B cell (primary cell): ENCODE data around the gene SRBD1. TPM values are rescaled to one million over a fixed set of nuclear protein-coding genes. Genes with fewer than 3 reads are reported as not detected.

ENCODE experiments used
- ATAC-seq: fragments of 200-7000 bp; cut with Tn5 transposase; one replicate; pipeline ENCODE4 v1.10.0; 2021; ENCODE audit warnings: low read depth, mild to moderate bottlenecking, moderate number of reproducible peaks, moderate library complexity
- CTCF ChIA-PET: fragments of 350-600 bp; sonication (Branson Sonifier 250); formaldehyde crosslinking; loops from one replicate; lab custom pipeline; 2021; ENCODE audit warnings: antibody characterized with exemption, inconsistent platforms; lab: Charles Lee
- POLR2A ChIA-PET: fragments of 350-600 bp; sonication (Branson Sonifier 250); formaldehyde crosslinking; loops from one replicate; lab custom pipeline; 2021; ENCODE audit warnings: antibody characterized with exemption; lab: Charles Lee
- DNase-seq: peaks from one replicate; pipeline ENCODE4 v3.0.0; 2013
- H2AFZ ChIP-seq: 2 replicates; pipeline ENCODE4 v1.6.1; 2012; ENCODE audit warnings: mild to moderate bottlenecking, low read depth, low read length; ENCODE audit not compliant: insufficient read depth, poor library complexity, severe bottlenecking
- H3K27ac ChIP-seq, 2 donors: 1 replicate in 1 of 2; 2 replicates in 1 of 2; pipeline ENCODE4 v1.5.1; 2012 to 2013; ENCODE audit warnings: low read length in 2 of 2, mild to moderate bottlenecking in 2 of 2, moderate library complexity in 1 of 2
- H3K27me3 ChIP-seq, 4 experiments: fragments of 200-600 bp in 1 of 4; sonication (generic) in 1 of 4; replicated peaks in 1 of 4; 1 replicate in 2 of 4; 2 replicates in 2 of 4; pipeline versions ENCODE4 v1.6.1 to v1.7.0; 2013 to 2016; ENCODE audit warnings: low read length in 3 of 4, mild to moderate bottlenecking in 2 of 4, mixed read lengths in 1 of 4, moderate library complexity in 1 of 4; ENCODE audit not compliant: insufficient read depth in 4 of 4, control insufficient read depth in 3 of 4; ENCODE audit errors: control extremely low read depth in 1 of 4
- H3K36me3 ChIP-seq, 2 experiments: replicated peaks in 1 of 2; 1 replicate in 1 of 2; 2 replicates in 1 of 2; pipeline versions ENCODE4 v1.6.1 to v1.7.1; 2013; ENCODE audit warnings: low read length in 1 of 2; ENCODE audit not compliant: insufficient read depth in 2 of 2, control insufficient read depth in 1 of 2; ENCODE audit errors: control extremely low read depth in 1 of 2, extremely low read depth in 1 of 2
- H3K4me1 ChIP-seq, 2 donors: fragments of 200-600 bp in 1 of 2; sonication (generic) in 1 of 2; 1 replicate in 1 of 2; 2 replicates in 1 of 2; pipeline versions ENCODE4 v1.5.1 to v1.6.1; 2013 to 2017; ENCODE audit warnings: low read length in 2 of 2; ENCODE audit not compliant: control insufficient read depth in 2 of 2, insufficient read depth in 2 of 2
- H3K4me2 ChIP-seq: replicated peaks from 2 replicates; pipeline ENCODE3; 2012; ENCODE audit warnings: mild to moderate bottlenecking, low read depth, low read length; ENCODE audit not compliant: poor library complexity, severe bottlenecking
- H3K4me3 ChIP-seq, 5 experiments: fragments of 200-600 bp in 1 of 5; sonication (generic) in 1 of 5; 1 replicate in 3 of 5; 2 replicates in 2 of 5; pipeline versions ENCODE4 v1.5.1 to v1.7.0; 2011 to 2016; ENCODE audit warnings: low read length in 4 of 5, mild to moderate bottlenecking in 4 of 5, low read depth in 2 of 5, control low read depth in 1 of 5, moderate library complexity in 1 of 5; ENCODE audit not compliant: insufficient read depth in 1 of 5; ENCODE audit errors: control extremely low read depth in 1 of 5, extremely low read depth in 1 of 5
- H3K79me2 ChIP-seq: fragments of 200-600 bp; sonication (generic); one replicate; pipeline ENCODE4 v1.6.0; 2016; ENCODE audit warnings: low read length; ENCODE audit not compliant: control insufficient read depth, insufficient read depth
- H3K9ac ChIP-seq: fragments of 200-600 bp; sonication (generic); 2 replicates; pipeline ENCODE4 v1.6.1; 2017; ENCODE audit warnings: mild to moderate bottlenecking, low read length, moderate library complexity
- H3K9me3 ChIP-seq, 3 donors: one replicate each; pipeline versions ENCODE4 v1.6.1 to v1.7.1; 2013; ENCODE audit warnings: low read length in 2 of 3; ENCODE audit not compliant: control insufficient read depth in 2 of 3, insufficient read depth in 1 of 3; ENCODE audit errors: control extremely low read depth in 1 of 3
- H4K20me1 ChIP-seq: 2 replicates; pipeline ENCODE4 v1.6.0; 2012; ENCODE audit warnings: mild to moderate bottlenecking, low read length; ENCODE audit not compliant: insufficient read depth, control insufficient read depth, poor library complexity, severe bottlenecking
- H3K27ac Mint-ChIP-seq: one replicate; pipeline ENCODE4 v1.8.0; 2021; ENCODE audit warnings: mixed read lengths
- H3K27me3 Mint-ChIP-seq: one replicate; pipeline ENCODE4 v1.8.0; 2021; ENCODE audit warnings: mixed read lengths
- H3K4me1 Mint-ChIP-seq: one replicate; pipeline ENCODE4 v1.8.0; 2021; ENCODE audit warnings: mixed read lengths
- H3K4me3 Mint-ChIP-seq: one replicate; pipeline ENCODE4 v1.8.0; 2021; ENCODE audit warnings: mixed read lengths
- H3K9me3 Mint-ChIP-seq: one replicate; pipeline ENCODE4 v1.8.0; 2022; ENCODE audit warnings: mixed read lengths; ENCODE audit not compliant: insufficient read depth
- EZH2 ChIP-seq: IDR thresholded peaks from 2 replicates; pipeline ENCODE4 v1.6.1; 2012; ENCODE audit warnings: borderline replicate concordance, low read depth, mild to moderate bottlenecking, moderate library complexity, low read length; ENCODE audit not compliant: insufficient read depth, poor library complexity, severe bottlenecking
- WGBS: methylation state at CpG from one replicate; pipeline ENCODE4 v1.1.5; 2013; ENCODE audit warnings: missing lambda C conversion rate; ENCODE audit not compliant: insufficient coverage; 5-methylcytosine and 5-hydroxymethylcytosine counted together
- intact Hi-C: fragments of 100-400 bp; cut with micrococcal nuclease; formaldehyde crosslinking; loops from one replicate; pipeline ENCODE4 v1.10.0; 2022
- polyA plus RNA-seq: library from polyadenylated mRNA; depleted of rRNA; stranded (reverse); fragments of >200 nt; gene quantifications from 2 replicates; pipeline ENCODE4 v1.2.3, GENCODE V29; 2012
- total RNA-seq, 2 donors: library from RNA; stranded (reverse); fragments of 120-200 nt in 1 of 2; gene quantifications; 1 replicate in 1 of 2; 2 replicates in 1 of 2; pipeline versions ENCODE4 v1.2.3 to v1.2.4, GENCODE V29; 2013 to 2022
- TF ChIP-seq, protein P1 (sequence below): fragments of 200-600 bp; IDR thresholded peaks from one replicate; pipeline ENCODE4 v1.8.0; 2022; ENCODE audit warnings: antibody characterized with exemption, mild to moderate bottlenecking

The SRBD1 gene
- total and polyA plus RNA-seq, 2 donors (not counting 1 experiment from before 2014, with no cell fraction given) = 6.2 to 27.1 TPM

DNA sequence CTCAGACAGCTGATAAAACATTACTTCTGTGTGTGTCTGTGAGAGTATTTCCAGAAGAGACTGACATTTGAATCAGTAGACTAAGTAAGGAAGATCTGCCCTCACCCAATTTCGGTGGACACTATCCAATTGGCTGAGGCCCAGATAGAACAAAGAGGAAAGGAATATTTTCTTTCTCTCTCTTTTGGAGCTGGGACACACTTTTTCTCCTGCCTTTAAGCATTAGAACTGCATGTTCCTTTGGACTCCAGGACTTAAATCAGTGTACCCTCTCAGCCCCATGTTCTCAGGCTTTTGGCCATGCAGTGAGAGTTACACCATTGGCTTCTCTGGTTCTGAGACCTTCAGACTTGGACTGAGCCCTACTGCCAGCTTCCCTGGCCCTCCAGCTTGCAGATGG, 3.3 kb upstream of the SRBD1 start:
- POLR2A ChIA-PET = no interaction called here
- Mint-ChIP-seq H3K9me3 (no peaks in the 10 kb centered on the region), H3K27me3 (no peaks in the 10 kb centered on the region), H3K27ac (no peak overlapping the region), H3K4me3 (no peak overlapping the region), H3K4me1 (peaks cover 24% of the 10 kb centered on the region)
- H3K27me3 ChIP-seq = no peaks in the 10 kb centered on the region
- WGBS = no CpG with 5 or more reads among the region's 1 CpG
- H3K4me1 ChIP-seq = peaks cover 13 to 16% of the 10 kb centered on the region in 2 donors
- DNase-seq (no peak), ATAC-seq (no peak)
- H3K9ac ChIP-seq = no peak overlapping the region
- no peaks in the 10 kb centered on the region for H4K20me1 ChIP-seq
- CTCF ChIA-PET = interaction anchor here (1.0 kb wide), 1 partner anchor 164 kb away, joined by 3 read pairs; no protein-coding TSS in a partner anchor
- H3K4me3 ChIP-seq = no peak overlapping the region
- no peak overlapping the region for H3K27ac ChIP-seq
- H3K4me2 ChIP-seq = no peak overlapping the region
- H3K9me3 ChIP-seq = no peaks in the 10 kb centered on the region
- TF ChIP-seq, protein P1, sequence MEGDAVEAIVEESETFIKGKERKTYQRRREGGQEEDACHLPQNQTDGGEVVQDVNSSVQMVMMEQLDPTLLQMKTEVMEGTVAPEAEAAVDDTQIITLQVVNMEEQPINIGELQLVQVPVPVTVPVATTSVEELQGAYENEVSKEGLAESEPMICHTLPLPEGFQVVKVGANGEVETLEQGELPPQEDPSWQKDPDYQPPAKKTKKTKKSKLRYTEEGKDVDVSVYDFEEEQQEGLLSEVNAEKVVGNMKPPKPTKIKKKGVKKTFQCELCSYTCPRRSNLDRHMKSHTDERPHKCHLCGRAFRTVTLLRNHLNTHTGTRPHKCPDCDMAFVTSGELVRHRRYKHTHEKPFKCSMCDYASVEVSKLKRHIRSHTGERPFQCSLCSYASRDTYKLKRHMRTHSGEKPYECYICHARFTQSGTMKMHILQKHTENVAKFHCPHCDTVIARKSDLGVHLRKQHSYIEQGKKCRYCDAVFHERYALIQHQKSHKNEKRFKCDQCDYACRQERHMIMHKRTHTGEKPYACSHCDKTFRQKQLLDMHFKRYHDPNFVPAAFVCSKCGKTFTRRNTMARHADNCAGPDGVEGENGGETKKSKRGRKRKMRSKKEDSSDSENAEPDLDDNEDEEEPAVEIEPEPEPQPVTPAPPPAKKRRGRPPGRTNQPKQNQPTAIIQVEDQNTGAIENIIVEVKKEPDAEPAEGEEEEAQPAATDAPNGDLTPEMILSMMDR = no peak
- TF ChIP-seq EZH2 = no peak
- no peaks in the 10 kb centered on the region for H3K36me3 ChIP-seq
- intact Hi-C loops = no loop called here
- no peak overlapping the region for H2AFZ ChIP-seq
- H3K79me2 ChIP-seq = peaks cover 10% of the 10 kb centered on the region

DNA sequence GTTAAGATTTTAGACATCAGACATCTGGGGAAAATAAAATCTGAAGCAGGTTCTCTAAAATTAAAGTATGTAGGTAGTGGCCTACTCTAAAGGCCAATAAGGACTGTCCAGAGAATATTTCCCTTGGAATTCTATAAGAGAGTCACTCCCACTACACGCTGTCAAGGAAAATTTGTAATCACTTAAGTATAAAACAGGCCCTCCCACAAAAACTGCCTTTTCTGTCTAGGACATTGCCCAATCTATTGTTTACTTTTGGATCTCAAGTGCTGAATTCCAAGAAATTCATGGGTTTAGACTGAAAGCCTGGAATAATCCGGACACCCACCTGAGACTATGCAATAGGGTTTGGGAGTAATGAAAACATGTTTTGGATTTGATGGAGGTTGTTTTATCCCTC, 1.7 kb upstream of the SRBD1 start:
- no peak overlapping the region for H3K9ac ChIP-seq
- no peaks in the 10 kb centered on the region for H4K20me1 ChIP-seq
- H3K4me1 ChIP-seq = peaks cover 13 to 16% of the 10 kb centered on the region in 2 donors
- H3K4me3 ChIP-seq = no peak overlapping the region
- Mint-ChIP-seq H3K4me1 (peaks cover 26% of the 10 kb centered on the region), H3K27me3 (no peaks in the 10 kb centered on the region), H3K27ac (no peak overlapping the region), H3K4me3 (no peak overlapping the region), H3K9me3 (no peaks in the 10 kb centered on the region)
- ATAC-seq (no peak), DNase-seq (no peak)
- WGBS = 80% methylated on average over 1 of the region's 2 CpGs
- H3K27ac ChIP-seq = no peak overlapping the region
- H2AFZ ChIP-seq = no peak overlapping the region
- ChIA-PET CTCF (no interaction called here), POLR2A (interaction anchor here (0.6 kb wide), 1 partner anchor 905 kb away, joined by 12 read pairs; no protein-coding TSS in a partner anchor)
- H3K36me3 ChIP-seq = no peaks in the 10 kb centered on the region
- no peak for TF ChIP-seq EZH2
- TF ChIP-seq, protein P1 = no peak
- no peaks in the 10 kb centered on the region for H3K9me3 ChIP-seq
- H3K79me2 ChIP-seq = peaks cover 26% of the 10 kb centered on the region
- no peak overlapping the region for H3K4me2 ChIP-seq
- intact Hi-C loops = no loop called here
- H3K27me3 ChIP-seq = no peaks in the 10 kb centered on the region
